T-helper 9 cell (primary cell): ENCODE data around the gene AHDC1.
A peak's percentile ranks its signal among the peaks of the same experiment; 100 is the strongest.

Experiments
- DNase-seq: peaks from one replicate; pipeline ENCODE4 v3.0.0-alpha.2; 2020

Gene AHDC1

GRCh38 chr1:27574871-27575831, 28.8 kb downstream of the AHDC1 start:
- no peak for DNase-seq

GRCh38 chr1:27574001-27574781, 29.8 kb downstream of the AHDC1 start:
- DNase-seq = no peak

- DNase-seq = no peak
Measured at GRCh38 chr1:27572679-27573426, 31.1 kb downstream of the AHDC1 start.

DNA sequence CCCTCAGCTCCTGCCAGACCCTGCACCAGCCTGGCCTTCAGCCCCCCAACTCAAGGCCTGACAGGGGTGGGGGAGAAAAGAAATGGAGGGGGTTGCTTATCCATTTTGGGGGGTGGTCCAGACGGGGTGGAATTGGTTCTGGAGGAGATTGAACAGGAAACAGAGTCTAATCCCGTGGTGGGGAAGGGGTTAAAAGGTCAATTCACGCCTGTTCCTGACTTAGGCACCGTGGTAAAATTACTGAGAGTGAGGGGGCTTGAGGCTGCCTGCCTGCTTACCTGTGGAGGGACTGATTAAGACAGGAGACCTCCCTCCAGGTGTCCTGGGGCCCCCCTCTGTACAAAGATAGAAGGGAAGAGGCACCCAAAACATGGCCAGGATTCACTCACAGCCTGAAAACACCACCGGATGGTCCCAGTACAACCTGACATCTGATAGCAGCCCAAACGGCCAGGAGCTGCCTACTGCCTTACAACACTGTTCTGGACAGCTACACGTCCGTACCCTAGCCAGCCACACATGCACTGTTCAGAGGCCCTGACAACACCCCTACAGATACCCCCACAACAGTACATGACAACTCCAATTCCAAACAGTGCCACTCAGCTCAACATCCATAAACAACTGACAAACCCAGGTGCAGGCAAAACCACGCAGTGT, 31.8 kb downstream of the AHDC1 start:
- no peak for DNase-seq

DNA sequence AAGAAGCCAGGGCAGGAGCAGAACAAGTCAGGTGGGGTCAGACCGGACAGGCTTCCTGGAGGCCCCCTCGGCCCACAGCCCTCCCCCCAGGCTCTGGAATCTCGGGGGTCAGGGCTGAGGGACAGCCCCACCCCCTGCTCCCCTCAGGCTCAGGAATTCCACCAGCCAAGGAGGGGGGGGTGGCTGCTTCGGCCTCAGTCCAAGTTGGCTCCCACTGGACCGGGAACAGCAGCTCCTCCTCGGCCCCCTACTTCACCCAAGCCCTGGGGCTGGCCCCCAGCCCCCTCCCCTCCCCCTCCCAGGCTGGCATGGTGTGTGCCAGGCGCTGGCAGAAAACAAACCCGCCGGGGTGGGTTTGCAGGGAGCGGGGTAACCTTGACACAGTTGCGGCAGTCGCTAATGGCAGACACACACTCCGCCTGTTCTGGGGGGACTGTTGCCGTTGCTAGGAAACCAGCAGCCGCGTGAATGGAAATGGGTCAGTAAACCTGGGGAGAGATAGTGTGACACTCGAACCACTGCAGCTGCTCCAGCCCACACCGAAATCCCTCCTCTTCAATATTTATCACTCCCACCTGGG, 32.4 kb downstream of the AHDC1 start:
- no peak for DNase-seq

GRCh38 chr1:27570784-27571183, 33.2 kb downstream of the AHDC1 start:
- DNase-seq = no peak

GRCh38 chr1:27570356-27570755, 33.6 kb downstream of the AHDC1 start:
- no peak for DNase-seq

DNA sequence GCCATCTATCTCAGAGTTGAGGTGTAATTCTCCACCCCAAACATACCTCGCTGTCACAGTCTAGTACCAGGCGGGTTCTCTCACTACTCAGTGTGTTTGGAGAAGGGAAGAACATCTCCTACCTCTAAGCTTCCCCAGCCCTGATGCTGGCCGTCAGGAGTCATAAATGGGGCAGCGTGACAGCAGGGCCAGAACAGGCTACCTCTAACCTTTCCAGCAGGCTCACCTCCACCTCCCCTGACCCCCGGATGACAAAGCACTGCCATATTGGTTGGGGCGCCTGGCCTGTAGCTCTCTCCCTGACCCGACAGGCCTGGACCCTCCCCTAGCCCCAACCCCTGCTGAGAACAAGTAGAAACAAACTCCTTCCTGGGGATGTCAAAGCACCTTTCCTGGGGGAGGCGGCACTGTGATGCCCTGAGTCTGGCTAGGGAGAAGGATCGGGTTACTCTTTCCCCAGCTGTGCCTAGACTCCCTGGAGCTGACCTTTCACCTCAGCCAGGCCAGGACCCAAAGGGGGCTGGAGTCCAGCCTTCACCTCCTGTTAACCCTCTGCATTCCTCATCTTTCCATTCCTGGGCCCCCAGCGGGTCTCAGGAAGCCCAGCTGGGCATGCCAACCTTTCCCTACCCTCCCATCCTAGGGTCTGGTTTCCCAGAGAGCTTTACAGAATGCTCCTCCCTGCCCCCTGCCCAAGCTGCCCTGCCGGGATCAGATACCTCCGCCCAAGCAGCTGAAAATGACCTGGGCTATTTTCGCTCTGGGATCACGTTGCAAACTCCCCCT, 34.2 kb downstream of the AHDC1 start:
- no peak for DNase-seq

- no peak for DNase-seq
Measured at GRCh38 chr1:27569088-27569460, 34.9 kb downstream of the AHDC1 start.

GRCh38 chr1:27568300-27569087, 35.5 kb downstream of the AHDC1 start:
- DNase-seq = peak; percentile 94

DNA sequence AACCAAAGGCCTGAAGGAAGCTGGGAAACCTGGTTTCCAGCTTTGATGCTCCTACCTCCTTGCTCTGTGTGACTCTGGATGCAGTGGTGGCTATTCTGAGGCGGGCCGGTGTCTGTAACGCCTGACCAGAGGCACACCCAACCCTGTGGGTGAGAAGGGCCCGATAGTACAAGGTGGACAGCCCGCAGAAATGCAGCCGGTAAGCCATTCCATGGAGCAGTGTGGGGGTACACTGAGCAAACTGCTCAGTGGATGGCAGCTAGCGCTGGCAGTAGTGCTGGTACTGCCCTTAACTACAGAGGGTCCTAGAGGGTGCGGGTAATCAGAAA, 36.0 kb downstream of the AHDC1 start:
- DNase-seq = no peak

GRCh38 chr1:27567146-27567526, 36.8 kb downstream of the AHDC1 start:
- DNase-seq = no peak

- no peak for DNase-seq
Measured at GRCh38 chr1:27566462-27567145, 37.3 kb downstream of the AHDC1 start.

- no peak for DNase-seq
Measured at GRCh38 chr1:27564710-27565649, 39.0 kb downstream of the AHDC1 start.

DNA sequence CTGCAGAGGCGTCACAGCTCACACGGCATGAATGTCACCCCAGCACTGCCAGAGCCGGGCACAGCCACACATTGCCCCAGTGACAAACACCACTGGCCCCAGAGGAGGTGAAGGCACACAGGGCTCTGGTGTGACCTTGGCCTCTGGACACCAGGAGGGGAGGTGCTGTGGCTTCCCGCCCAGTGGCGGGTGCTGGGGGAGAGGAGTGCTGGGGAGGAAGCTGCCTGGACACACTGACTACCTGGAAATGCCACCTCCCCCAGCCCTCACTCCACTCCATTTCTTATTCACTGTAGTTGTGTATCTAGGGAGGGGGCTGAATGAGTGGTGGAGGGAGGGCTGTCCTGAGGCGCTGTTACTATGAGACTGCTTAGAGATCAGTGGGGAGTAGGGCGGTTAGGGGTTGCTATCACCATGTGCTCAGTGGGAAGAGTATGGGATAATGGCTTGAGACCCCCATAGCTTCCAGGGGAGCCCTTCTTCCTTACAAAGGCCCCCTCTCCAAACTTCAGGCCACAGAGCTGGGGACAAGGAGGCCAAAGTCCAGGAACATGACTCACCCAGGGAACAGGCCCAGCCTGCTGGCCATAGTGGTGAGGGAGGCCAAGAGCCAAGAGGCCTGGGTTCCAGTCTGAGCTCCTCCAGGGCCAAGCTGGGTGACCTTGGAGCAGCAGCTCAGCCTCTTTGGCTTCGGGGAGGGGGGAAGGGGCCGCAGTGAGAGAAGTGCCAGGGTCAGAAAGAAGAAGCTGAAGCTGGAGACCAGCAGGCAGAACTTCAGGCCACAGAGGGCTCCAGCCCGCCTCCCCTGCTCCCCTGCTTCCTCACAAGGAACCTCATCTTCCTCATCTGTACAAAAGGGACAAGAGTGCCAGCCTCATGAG, 40.1 kb downstream of the AHDC1 start:
- DNase-seq = no peak

- no peak for DNase-seq
Measured at GRCh38 chr1:27563341-27563590, 40.7 kb downstream of the AHDC1 start.

DNA sequence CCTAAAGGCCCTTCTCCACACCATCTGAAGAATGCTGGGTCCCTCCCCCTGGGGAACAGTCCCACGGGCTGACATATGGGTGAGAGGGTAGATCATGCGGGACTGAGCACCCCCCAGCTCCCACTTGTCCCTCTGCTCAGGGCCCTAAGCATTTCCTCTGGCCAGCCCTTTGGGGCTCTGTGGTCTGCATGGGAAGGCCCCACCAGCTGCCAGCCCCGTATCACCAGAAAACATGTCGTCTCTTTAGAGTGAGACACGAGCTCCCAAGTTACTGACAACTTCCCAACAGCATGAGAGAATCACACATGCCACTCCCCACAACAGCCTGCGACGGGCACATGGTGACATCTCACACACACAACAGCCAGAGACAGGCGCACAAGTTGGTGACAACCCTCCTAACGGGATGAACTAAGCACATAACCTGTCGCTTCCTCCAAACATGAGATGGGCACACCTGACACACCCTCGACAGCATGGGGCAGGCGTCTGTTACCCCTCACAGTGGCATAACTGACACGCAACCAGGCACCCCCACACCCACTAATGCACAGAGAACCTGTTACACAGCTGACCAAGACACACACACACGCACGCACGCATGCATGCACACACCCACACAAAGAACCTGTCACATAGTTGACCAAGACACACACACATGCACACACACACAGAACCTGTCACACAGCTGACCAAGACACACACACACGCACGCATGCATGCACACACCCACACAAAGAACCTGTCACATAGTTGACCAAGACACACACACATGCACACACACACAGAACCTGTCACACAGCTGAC, 41.2 kb downstream of the AHDC1 start:
- DNase-seq = no peak
